SU-DHL-6 (cell line): ENCODE data around the gene IDH2.

Source experiments
- CTCF ChIP-seq: fragments of 200-600 bp; sonication (generic); IDR thresholded peaks from one replicate; pipeline ENCODE4 v1.5.1; 2017; ENCODE audit warnings: antibody characterized with exemption, mild to moderate bottlenecking, low read length, moderate library complexity; ENCODE audit not compliant: insufficient read depth, poor library complexity, severe bottlenecking
- EZH2phosphoT487 ChIP-seq: fragments of 200-600 bp; sonication (generic), shearing (Covaris generic); conservative IDR thresholded peaks from 2 replicates; pipeline ENCODE4 v1.6.1; 2018; ENCODE audit warnings: mild to moderate bottlenecking, antibody characterized with exemption, low read length, moderate library complexity, mixed read lengths

- TF ChIP-seq CTCF (no peak), EZH2phosphoT487 (no peak)
These were observed 2.1 kb downstream of the IDH2 start for GRCh38 chr15:90099868-90100831.
